Measurements from ENCODE around the gene IL1R2.

- TF ChIP-seq REST (IDR thresholded peaks at IDR 0.05; ENCODE audit: unreplicated experiment) (no peak), EZH2phosphoT487 (IDR thresholded peaks at IDR 0.05; ENCODE audit: unreplicated experiment) (no peak), EZH2 (IDR thresholded peaks at IDR 0.05; ENCODE audit: low read depth, unreplicated experiment) (no peak), ZNF331 (CRISPR knock-in tag; IDR thresholded peaks at IDR 0.05; ENCODE audit: low read depth) (no peak), POLR2AphosphoS5 (IDR thresholded peaks at IDR 0.05; ENCODE audit: low read depth) (no peak), NANOG (IDR thresholded peaks at IDR 0.05; ENCODE audit: borderline replicate concordance) (no peak)
- TF ChIP-seq, protein P1, sequence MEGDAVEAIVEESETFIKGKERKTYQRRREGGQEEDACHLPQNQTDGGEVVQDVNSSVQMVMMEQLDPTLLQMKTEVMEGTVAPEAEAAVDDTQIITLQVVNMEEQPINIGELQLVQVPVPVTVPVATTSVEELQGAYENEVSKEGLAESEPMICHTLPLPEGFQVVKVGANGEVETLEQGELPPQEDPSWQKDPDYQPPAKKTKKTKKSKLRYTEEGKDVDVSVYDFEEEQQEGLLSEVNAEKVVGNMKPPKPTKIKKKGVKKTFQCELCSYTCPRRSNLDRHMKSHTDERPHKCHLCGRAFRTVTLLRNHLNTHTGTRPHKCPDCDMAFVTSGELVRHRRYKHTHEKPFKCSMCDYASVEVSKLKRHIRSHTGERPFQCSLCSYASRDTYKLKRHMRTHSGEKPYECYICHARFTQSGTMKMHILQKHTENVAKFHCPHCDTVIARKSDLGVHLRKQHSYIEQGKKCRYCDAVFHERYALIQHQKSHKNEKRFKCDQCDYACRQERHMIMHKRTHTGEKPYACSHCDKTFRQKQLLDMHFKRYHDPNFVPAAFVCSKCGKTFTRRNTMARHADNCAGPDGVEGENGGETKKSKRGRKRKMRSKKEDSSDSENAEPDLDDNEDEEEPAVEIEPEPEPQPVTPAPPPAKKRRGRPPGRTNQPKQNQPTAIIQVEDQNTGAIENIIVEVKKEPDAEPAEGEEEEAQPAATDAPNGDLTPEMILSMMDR (conservative IDR thresholded peaks at IDR 0.05; ENCODE audit: low read depth in 2 of 2), result no peak
Measured at GRCh38 chr2:102001767-102002142, 10.0 kb downstream of the IL1R2 start.

Measured in GM23338 (cell line).